ENCODE results near the gene NTM. TPM values are rescaled to one million over a fixed set of nuclear protein-coding genes. Genes with fewer than 3 reads are reported as not detected.

The NTM gene
- total and polyA plus RNA-seq, 2 donors (not counting 3 experiments of a cell fraction or from before 2014, with no cell fraction given), result 1.00 to 1.1 TPM

- H4K20me1 ChIP-seq (replicated peaks; ENCODE audit: control insufficient read depth, extremely low read depth, insufficient read depth, low read length), result no peaks in the 10 kb centered on the region
- no peaks in the 10 kb centered on the region for H3K4me1 ChIP-seq (ENCODE audit: control insufficient read depth, extremely low read depth, insufficient read depth, low read length)
- H3K9ac ChIP-seq (replicated peaks; ENCODE audit: extremely low read depth, insufficient read depth, low read length), result no peak overlapping the region
- H3K36me3 ChIP-seq (ENCODE audit: control insufficient read depth in 2 of 2, extremely low read depth in 1 of 2, insufficient read depth in 2 of 2, low read length in 2 of 2), result no peaks in the 10 kb centered on the region
- no peak for FAIRE-seq
- H3K79me2 ChIP-seq (ENCODE audit: control insufficient read depth, insufficient read depth, low read length), result no peaks in the 10 kb centered on the region
- no peak overlapping the region for H2AFZ ChIP-seq (ENCODE audit: low read depth, low read length)
- H3K9me1 ChIP-seq (replicated peaks; ENCODE audit: control insufficient read depth, extremely low read depth, insufficient read depth, low read length), result no peaks in the 10 kb centered on the region
- dilution Hi-C loops (cut with MboI; ENCODE audit: extremely low pct_ligation_motif_present, low sequenced_read_pairs), result no loop called here
- H3K4me2 ChIP-seq (ENCODE audit: insufficient read depth, low read length), result no peak overlapping the region
- H3K27me3 ChIP-seq (ENCODE audit: control insufficient read depth in 2 of 2, insufficient read depth in 2 of 2, low read length in 2 of 2), result no peaks in the 10 kb centered on the region
- no peaks in the 10 kb centered on the region for H3K9me3 ChIP-seq (replicated peaks; ENCODE audit: control insufficient read depth, insufficient read depth, low read length)
- ChIA-PET CTCF (no interaction called here), POLR2A (no interaction called here)
- intact Hi-C loops (cut with micrococcal nuclease), result no loop called here
- no peak overlapping the region for H3K4me3 ChIP-seq (replicated peaks in 1 of 3; ENCODE audit: insufficient read depth in 1 of 3, low read depth in 1 of 3, low read length in 3 of 3)
- TF ChIP-seq MAX (IDR thresholded peaks at IDR 0.05; ENCODE audit: insufficient read depth, insufficient read length) (no peak), POLR2A (IDR thresholded peaks at IDR 0.05; ENCODE audit: low read depth, low read length) (no peak), CTCF (IDR thresholded peaks at IDR 0.05; ENCODE audit: extremely low read depth in 1 of 2, insufficient read depth in 1 of 2, low read depth in 1 of 2, low read length in 2 of 2) (no peak), FOS (IDR thresholded peaks at IDR 0.05; ENCODE audit: borderline replicate concordance, insufficient read depth, low read length) (no peak), GATA2 (IDR thresholded peaks at IDR 0.05; ENCODE audit: insufficient read depth, insufficient read length, low read depth, low read length) (no peak), EZH2 (IDR thresholded peaks at IDR 0.05; ENCODE audit: borderline replicate concordance, low read depth, low read length, severe bottlenecking) (no peak), POLR2AphosphoS5 (IDR thresholded peaks at IDR 0.05; ENCODE audit: insufficient read depth, low read depth, low read length) (no peak), MYC (IDR thresholded peaks at IDR 0.05; ENCODE audit: low read depth, low read length) (no peak), JUN (IDR thresholded peaks at IDR 0.05; ENCODE audit: borderline replicate concordance, insufficient read depth, insufficient read length, low read depth) (no peak)
- DNase-seq (ENCODE audit: low read depth, low spot score), result no peak
- BruUV-seq (replicated peaks), result no TSS peak
- H3K27ac ChIP-seq (ENCODE audit: insufficient read depth, low read depth, low read length), result no peak overlapping the region
Observed at GRCh38 chr11:131391176-131391575, 20.8 kb downstream of the NTM start.

Data from endothelial cell of umbilical vein (primary cell).